HEK293T (cell line): Measurements from ENCODE around the gene PKD1L1.

Source experiments
- FOXK2 ChIP-seq: fragments of 450-650 bp; IDR thresholded peaks from 2 replicates; pipeline ENCODE4 v1.6.1; 2016; ENCODE audit warnings: mild to moderate bottlenecking
- LEF1 ChIP-seq: fragments of 450-650 bp; IDR thresholded peaks from 2 replicates; pipeline ENCODE4 v1.6.1; 2017; ENCODE audit warnings: mild to moderate bottlenecking, borderline replicate concordance
- SP1 ChIP-seq: fragments of 450-650 bp; IDR thresholded peaks from 2 replicates; pipeline ENCODE4 v1.6.1; 2017
- SUZ12 ChIP-seq: fragments of 450-650 bp; IDR thresholded peaks from 2 replicates; pipeline ENCODE4 v1.6.1; 2016; ENCODE audit warnings: mild to moderate bottlenecking
- TARDBP ChIP-seq: fragments of 450-650 bp; IDR thresholded peaks from 2 replicates; pipeline ENCODE4 v1.6.1; 2016

GRCh38 chr7:47889723-47890122 lies 58.5 kb downstream of the PKD1L1 start:
- no peak for TF ChIP-seq FOXK2
- TF ChIP-seq TARDBP: no peak
- no peak for TF ChIP-seq LEF1
- no peak for TF ChIP-seq SUZ12
- TF ChIP-seq SP1: no peak
